ENCODE data around the gene ADGRG1.

GRCh38 chr16:57683636-57684545 lies 55.5 kb downstream of the ADGRG1 start:
- TF ChIP-seq CTCF (IDR thresholded peaks at IDR 0.05) (no peak), POLR2A (IDR thresholded peaks at IDR 0.05) (no peak)

All from vagina (tissue), 2 donors.